Measurements from ENCODE around the gene FAM13A.
"Not testable (repeated sequence)": the region's sequence is repeated elsewhere in the genome, so short reads cannot be mapped to it uniquely, and the experiment has no call there.

Gene FAM13A

DNA sequence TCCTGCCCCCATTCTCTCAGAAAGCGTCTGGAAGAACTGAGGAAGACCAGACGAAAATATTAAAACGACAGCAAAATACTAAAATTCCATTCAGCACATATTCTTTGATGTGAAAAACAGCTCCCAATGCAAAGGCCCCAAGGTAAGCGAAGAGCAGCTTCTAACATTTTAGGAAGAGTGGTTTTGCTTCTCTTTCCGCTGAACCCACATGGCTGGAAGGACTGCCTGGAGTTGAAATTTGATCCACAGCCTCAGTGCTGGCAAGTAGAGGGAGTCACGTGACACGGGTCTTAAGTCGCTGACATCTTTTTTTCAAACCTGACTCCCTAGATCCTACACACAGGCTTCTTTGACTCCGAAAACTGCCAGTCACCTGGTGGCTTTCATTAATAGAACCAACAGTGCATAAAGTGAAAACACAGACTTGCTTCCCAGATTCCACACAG is at the start of gene FAM13A:
FAM13A (minus strand) TSS at position 233 of the 446 bp plus-strand sequence; CDS start at position 12, 221 bp downstream.
- peak; percentile 69 for DNase-seq

DNA sequence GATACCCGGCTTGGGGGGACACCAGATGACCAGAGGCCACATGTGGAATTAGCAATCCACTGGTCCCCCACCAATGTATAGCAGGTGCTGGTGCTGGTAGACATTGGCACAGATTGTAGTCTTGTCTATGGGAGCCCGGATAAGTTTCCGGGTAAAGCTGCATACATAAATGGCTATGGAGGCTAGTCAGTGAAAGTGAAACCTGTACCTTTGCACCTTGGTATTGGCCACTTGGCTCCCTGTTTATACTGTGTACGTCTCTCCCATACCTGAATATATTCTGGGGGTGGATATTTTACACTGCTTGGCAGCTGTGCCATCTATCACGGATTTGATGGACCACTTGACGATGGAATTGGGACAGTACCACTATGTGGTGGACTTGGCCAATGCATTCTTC is 48.7 kb upstream of the FAM13A start:
- DNase-seq: no peak

DNA sequence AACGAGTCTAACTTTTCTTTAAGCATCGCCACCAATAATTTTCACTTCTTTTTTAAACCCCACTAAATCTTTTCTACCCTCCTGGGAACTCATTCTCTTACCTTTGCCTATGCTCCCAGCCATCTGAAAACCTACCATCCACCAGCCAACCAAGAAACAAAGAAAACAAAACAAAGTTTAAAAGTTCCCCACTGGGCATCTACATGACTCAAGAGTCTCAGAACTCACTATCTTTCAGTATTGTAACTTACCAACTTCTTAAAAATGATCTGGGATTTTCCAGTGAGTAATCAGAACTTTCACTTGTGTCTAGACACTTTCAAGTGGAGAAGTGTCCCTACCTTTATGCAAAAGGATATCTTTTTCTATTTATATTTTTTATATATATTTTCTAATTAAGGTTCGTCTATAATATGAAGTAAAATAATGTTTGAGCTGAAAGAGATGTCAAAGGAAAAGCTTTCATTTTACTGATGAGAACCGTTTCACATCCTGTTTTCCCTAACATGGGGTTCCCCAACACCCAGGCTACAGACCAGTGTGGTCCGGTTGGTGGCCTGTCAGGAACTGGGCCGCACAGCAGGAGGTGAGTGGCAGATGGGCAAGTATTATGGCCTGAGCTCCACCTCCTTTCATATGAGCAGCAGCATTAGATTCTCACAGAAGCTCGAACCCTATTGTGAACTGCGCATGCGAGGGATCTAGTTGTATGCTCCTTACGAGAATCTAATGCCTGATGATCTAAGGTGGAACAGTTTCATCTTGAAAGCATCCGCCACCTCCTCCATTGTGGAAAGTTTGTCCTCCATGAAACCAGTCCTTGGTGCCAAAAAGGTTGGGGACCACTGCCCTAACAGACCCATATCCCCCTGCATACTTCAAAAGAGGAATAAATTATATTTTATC is 44.5 kb upstream of the FAM13A start:
- no peak for DNase-seq

DNA sequence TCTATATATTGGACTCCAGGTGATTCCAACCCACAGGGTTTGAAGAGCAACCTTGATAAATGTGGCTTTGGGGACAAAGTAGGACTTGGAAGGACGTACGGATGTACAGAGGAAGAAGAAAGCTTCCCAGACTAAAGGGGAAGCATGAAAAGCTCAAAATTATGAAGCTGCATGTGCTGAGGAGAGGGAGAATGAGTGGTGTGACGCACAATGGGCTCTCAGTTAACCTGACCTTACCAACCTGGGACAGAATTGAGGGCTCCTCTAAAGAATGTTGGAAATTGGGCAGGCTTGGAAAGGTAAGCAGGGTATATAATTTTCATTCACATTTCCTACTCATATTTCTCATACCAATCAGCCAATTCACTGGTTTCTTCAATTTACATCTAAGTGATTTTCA is 43.9 kb upstream of the FAM13A start:
- no peak for DNase-seq

DNA sequence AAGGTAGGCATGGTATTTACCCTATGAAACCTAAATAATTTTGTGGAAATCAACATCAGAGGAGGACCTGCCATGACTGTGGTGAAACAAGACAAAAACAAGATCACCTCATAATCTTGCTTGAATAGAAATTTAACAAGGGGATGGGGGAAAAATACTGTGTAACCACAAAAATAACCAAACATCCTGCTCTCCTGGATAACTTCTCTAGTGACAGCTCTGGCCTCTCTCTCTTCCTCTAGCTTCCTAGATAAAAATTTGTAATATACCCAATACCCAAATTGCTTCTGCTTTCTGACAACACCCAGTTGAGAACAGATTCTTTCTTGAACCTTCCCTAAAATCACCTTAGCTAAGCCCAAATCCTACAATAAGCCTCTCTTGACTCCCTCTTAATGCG is 42.5 kb upstream of the FAM13A start:
- no peak for DNase-seq

DNA sequence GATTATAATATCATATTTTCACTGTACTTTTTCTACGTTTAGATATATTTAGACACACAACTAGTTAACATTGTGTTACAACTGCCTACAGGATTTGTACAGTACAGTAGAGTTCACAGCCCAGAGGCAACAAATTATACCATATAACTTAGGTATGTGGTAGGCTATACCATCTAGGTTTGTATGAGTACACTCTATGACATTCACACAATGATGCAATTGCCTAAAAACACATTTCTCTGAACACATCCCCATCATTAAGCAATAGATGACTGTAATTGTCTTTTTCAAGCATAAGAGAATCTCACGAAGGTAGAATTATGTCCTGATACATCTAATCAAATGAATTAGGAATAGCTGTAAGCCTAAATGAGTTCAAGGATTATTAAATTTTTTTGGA is 42.0 kb upstream of the FAM13A start:
- no peak for DNase-seq

DNA sequence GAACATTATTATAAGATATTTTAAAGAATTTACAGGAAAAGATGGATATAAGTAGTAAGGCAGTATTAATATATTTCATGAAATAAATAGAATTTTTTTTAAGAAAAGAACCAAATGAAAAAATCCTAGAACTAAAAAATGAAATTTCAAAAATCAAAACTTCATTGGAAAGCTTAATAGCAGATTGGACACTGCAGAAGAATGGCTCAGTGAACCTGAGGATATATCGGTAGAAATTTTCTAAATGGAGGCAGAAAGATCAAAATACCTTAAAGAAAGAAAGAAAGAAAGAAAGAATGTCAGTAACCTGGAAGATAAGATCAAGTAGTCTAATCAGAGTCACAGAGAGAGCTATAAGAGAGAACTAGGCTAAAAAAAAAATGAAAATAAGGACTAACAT is 21.3 kb upstream of the FAM13A start:
- no peak for DNase-seq

DNA sequence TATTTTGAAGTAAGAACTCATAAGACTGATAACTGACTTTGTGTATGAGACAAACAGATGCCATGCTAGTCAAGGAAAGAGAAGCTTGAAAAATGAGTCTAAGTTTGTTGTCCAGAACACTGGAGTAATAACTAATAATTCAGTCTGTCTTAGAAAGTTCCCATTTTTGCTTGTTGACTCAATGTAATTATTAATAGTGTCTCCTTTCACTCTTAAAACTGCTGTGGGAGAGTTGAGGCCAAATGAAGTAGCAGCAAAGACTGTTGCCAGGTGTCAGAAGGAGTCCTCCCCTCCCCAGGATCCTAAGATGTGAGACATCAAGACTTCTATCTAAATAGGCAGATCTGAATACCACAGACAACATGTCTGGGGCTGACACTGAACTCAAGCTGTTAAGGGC is 20.8 kb upstream of the FAM13A start:
- no peak for DNase-seq

DNA sequence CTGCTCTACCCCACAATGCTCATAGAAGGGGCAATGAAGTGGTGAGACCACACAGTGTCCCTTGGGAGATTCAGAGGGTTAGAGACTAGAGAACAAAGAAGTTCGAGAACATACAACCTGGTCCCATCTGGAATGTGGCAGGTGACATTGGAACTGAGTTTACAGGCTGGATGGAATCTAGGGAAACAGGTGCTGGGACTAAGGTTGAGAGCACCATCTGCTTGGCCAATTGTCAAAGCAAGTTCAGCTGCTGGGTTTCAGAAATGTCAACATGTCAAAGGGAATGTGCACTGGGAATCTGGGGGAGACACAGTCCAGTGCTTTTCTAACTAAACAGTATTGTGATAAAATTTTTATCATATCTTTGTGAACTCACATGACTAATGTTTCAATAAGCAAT is 15.9 kb upstream of the FAM13A start:
- no peak for DNase-seq

DNA sequence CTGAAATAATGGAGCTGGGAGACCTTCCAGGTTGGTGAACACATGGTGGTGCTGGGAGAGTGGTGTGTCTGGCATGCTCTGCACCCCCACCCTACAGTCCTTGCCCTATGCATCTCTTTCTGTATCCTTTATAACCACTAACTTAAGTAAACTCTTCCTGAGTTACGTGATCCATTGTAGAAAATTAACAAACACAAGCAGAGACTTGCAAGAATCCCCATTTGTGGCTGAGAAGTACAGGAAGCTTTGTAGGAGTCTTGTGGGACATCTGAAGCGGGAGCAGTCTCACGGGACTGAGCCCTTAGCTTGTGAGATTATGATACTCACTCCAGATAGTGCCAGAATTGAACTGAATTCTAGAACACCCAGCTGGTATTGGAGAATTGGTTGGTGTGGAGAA is 14.3 kb upstream of the FAM13A start:
- no peak for DNase-seq

DNA sequence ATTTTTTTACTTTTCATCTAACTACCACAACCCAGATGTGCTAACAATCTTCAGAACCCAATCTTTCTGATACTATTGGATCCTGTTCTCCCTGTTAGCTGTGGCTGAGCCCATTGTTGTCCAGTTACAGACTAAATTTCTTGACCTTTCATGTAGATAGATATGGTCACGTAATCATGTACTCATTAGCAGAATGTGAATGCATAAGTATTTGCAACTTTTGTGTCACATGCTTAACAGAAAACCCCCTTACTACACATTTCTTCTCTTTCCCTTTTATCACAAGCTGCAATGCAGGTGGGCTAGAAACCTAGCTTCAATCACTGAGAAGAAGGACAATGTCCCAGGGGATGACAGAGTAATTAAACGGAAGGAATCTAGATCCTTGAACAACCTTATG is 13.1 kb upstream of the FAM13A start:
- no peak for DNase-seq

DNA sequence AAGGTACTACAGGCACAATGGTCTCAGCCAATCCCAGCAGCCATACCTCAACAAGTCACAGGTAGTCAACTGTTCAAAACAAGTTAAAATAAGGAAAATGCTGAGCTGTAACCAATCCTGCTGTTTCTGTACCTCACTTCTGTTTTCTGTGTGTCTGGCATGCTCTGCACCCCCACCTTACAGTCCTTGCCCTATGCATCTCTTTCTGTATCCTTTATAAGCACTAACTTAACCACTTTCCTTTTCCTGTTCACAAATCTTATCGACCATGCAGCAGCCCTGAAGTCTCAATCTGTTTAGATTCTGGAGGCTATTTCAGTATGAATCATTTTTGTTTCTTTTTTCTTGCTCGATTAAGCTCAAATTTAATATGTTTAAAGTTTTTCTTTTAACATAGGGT is 12.5 kb upstream of the FAM13A start:
- no peak for DNase-seq

DNA sequence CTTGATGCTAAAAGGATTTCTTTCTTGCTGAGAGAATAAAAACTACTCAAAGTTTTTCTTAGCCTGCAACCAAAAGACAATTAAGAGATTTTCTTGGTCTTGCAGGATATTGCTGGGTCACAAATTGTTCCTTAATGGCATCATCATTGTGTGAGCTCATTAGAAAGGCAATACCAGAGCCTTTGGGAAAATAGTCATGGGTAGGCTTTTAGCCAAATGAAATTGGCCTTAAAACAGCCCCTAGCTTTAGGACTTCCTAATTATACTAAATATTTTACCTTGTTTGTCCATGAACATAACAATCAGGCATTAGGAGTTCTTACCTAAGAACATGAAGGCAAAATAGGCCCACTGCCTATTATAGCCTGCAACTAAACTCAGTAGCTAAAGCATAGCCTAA is 10.4 kb upstream of the FAM13A start:
- DNase-seq: no peak

DNA sequence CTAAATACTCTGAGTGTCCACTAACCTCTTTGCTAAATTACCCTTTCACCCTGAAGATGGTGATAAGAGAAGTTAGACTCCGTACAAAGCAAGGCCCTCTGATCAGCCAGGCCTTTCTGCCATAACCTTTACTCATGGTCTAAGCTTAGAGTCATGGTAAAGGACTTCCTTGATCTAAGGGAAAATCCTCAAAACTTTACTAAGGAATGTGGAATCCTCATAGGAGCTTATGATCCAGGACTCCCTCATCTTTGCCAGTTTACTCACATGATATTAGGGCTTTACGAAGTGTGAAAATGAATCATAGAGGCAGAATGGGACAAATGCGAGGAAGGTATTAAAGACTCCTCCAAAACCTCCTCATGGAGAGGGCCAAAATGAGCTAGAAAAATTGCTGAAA is 7.9 kb upstream of the FAM13A start:
- DNase-seq: no peak

DNA sequence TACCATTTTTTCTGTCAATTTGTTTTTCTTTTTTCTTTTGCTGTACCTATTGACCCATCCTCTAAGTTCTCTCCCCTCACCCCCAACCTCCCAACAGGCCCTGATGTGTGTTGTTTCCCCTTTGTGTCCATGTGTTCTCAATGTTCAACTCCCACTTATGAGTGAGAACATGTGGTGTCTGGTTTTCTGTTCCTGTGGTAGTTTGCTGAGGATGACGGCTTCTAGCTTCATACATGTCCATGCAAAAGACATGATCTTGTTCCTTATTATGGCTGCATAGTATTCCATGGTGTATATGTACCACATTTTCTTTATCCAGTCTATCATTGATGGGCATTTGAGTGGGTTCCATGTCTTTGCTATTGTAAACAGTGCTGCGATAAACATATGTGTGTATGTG is 859 bp upstream of the FAM13A start:
- not testable (repeated sequence) for DNase-seq

DNA sequence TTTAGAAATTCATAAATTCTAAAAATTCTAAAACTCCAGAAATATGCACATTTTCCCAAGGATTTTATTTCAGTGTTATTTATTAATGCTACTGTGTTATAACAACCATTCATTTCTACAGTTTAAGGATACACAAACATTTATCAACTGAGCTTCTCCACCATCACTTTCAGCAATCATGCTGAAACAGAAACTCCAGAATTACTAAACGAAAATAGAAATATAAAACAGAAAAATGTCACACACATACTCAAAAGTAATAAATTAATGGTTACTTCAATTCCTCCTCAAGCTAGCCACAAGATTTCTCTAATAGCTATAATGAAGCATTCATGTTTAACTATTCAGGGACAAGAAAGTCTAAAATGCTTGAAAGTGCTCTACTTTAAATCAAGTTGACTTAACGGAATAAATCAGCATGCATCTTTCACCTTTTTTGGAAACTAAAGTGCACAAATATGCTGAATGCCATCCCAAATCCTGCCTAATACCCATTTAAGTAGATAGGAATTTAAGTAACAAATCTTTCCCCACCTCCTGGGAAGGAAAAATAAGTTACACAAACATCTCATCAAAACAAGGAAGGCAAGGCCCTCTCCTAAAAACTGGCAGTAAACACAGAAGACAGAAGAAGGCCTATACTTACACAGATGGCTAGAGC is 563 bp downstream of the FAM13A start:
- no peak for DNase-seq

DNA sequence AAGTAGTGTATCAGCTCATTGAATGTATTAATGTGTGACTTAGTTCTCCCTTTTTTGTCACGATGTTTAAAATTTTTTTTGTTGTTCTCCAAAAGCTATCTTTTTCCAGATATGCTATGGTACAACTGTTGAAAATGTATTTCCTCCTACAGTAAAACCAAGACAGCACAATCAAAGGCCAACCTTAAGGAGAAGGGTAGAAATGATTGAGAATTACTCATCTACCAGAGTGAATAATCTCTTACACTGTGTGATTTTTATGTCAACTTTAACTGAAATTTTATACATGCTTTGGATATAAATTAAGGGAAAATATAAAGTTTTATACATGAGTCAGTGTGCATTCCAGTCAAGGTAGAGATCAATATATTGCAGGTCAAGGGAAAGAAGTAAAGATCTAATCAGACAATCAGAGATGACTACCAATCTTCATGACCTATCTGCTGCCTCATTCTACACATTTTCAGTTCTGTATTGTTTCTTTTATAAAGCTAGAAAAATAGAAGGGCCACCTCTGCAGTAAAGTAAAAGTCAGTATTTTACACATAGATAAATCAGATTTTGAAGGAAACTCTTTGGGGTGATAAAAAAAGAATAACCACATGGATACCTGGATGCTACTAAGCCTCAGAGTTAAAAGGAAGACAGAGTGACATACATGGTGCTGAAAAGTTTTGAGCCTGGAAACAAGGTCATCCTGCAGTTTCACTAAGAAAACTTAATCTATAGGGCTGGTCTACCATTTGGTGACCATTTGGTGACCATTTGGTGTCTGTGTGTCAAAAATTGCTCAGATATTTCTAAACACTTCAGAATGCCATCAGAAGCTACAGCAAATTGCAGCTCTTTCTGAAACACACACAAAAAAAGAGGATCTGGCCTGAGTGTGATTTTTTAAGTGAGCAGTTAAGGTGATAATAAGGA is 1.6 kb downstream of the FAM13A start:
- no peak for DNase-seq

DNA sequence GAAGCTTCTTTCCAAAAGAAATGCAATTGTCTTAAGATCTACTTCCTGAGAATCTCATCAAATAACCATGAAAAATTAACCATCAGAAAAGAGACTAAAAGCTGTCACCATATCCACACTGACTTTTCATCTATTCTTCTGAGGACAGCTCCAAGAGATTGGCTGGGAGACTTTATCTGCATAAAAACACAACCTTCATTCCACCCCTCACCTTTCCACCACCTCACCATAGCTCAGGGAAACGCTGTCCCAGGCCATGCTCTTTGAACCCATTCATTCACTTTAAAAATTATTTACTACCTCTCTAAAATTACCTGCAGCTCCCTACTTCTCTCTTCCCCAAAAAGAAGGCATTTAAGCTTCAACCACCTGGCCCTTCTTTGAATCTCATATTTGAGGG is 2.4 kb downstream of the FAM13A start:
- no peak for DNase-seq

DNA sequence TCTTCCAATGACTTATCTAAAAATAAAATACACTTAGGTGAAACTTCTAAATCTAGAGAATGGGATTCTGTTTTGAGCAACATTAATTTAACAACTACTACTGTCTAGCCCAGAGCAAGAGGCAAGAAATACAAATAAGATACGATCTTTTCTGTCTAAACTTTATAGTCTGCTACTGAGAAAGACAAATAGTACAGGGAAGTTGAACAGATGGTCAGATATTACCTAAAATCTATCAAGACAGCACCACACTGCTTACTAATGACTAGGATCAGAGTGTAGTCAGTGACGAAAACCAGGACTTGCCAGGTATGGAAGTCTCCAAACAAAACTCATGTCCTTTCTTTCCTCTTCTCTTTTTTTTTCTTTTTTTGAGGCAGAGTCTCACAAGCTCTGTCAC is 7.1 kb downstream of the FAM13A start:
- DNase-seq: no peak

DNA sequence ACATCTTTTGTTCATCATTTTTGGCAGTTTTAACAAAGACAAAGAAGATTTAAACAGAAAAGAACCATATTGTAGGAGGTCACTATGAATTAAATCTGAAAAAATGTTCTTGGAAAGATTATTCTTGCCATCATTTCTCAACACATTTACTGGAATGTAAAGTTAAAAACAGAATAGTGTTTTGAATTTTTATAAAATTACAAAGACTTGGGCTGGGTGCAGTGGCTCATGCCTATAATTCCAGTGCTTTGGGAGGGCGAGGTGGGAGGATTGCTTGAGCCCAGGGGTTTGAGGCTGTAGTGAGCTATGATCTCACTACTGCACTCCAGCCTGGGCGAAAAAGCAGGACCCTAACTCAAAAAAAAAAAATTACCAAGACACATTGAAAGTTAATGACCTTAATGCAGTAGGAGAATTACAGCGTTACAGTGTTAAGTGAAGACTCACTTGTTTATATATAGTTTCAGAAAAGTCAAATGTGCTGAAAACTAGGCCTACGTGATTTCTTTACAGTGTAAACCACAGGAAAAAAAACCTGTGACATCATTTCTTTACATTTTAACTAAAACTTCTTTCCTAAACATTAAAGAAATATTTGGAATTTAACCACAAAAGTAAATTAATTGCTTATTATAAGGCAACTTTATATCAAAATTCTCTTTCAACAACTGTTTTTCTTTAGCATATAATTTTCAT is 7.9 kb downstream of the FAM13A start:
- DNase-seq: no peak

DNA sequence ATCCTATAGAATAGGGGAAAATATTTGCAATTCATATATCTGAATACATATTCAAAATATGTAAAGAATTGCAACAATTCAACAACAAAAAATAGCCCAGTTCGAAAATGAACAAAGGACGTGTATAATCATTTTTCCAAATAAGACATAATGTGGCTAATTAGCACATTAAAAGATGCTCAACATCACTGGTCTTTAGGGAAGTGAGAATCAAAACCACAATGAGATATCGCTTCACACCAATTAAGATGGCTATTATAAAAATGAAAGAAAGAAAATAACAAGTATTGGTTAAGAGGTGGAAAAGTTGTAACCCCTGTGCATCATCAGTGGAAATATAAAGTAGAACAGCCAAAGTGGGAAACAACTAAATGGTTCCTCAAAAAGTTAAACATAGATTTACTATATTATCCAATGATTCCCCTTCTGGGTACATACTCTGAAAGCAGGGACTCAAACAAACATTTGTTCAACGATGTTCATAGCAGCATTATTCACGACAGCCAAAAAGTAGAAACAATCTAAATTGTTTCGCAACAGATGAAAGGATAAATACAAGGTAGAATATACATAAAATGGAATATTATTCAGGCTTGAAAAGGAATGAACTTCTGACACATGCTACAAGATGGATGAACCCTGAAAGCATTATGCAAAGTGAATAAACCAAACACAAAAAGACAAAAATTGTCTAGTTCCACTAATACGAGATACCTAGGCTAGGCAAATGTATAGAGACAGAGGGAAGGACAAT is 12.7 kb downstream of the FAM13A start:
- no peak for DNase-seq

DNA sequence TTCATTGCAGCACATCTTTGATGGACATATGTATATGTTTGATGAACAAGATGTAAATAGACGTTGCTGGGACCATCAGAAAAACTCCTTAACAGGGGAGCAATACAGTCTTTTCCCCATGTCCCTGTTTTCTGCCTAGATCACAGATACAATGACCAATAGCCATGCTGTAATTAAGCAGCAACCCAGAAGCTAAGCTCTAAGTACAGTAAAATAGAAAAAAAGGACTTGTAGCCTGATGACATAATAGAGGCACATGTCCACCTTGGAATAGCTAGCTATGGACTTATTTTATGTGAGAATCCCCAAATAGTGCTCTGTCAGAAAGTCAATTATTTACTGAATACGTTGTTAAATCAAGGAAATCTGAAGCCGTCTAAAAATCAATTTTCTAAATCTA is 14.9 kb downstream of the FAM13A start:
- DNase-seq: no peak

Measured in NCI-H226 (cell line).